GM21786 (cell line): Measurements from ENCODE around the gene DAB2IP.

Source experiments
- ATAC-seq: cut with Tn5 transposase; IDR thresholded peaks from one replicate; pipeline ENCODE4 v1.9.1; 2021; ENCODE audit not compliant: unreplicated experiment

Gene DAB2IP

DNA sequence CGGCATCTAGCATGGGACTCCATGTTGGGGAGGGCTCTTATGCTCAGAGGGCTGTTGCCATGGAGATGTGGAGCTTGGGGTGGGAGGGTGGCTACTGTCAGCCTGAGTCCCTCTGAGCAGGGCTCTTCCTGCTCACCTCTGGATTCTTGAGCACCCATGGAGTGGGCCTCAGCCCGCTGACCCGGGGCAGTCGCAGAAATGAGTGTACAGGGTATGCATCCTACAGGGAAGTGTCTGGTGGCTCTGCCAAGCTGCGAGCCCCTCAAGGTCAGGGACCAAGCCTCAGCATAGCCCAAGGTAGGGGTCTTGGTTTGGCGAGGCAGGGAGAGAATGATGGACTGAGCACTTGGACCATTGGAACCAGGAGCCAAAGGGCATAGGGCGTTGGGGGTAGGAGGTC, 104.1 kb downstream of the DAB2IP start:
- no peak for ATAC-seq

DNA sequence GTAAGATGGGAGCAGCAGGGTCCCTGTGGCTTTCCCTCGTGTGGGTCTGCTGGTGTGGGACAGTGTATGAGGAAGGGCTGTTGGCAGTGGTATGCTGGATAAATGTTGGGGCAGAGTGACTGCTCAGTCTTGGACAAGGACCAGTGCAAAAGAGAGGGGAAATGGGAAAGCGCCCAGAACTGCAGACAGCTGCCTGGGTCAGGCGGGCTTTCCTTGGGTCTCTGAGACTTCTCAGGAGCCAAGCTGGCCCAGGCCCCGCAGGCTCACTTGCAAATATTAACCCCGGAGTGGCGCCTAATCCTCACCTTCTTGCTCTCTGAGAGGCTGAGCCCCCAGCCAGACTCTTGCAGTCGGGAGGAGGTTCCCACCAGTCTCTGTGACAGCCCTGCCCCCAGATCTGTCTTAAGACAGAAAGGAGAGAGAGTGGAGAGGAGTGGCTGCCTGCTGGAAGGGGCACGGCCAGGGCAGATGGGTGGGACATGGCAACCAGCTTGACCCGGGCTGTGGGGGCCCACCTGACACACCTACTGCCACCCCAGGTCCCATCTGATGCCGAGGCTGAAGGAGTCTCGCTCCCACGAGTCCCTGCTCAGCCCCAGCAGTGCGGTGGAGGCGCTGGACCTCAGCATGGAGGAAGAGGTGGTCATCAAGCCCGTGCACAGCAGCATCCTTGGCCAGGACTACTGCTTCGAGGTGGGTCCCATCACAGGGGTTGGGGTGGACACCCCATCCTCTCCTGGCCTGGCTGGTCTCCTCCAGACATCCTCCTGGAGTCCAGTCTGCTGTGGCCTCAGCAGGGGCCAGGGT, 105.2 kb downstream of the DAB2IP start:
- ATAC-seq, result no peak

DNA sequence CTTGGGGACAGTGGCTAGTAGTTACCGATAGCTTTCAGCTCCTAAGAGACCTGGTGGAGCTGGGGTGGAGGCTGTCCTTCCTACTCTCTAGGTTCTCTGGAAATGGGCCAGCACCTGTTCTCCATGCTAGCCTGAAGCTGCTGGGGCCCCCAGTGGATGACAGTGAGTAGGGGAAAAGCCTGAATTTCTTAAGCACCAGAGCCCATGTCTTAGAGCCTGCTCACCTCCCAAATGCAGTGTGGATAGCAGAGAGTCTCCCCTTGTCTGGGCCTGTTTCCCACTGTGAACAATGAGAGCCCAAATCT, 105.8 kb downstream of the DAB2IP start:
- no peak for ATAC-seq

DNA sequence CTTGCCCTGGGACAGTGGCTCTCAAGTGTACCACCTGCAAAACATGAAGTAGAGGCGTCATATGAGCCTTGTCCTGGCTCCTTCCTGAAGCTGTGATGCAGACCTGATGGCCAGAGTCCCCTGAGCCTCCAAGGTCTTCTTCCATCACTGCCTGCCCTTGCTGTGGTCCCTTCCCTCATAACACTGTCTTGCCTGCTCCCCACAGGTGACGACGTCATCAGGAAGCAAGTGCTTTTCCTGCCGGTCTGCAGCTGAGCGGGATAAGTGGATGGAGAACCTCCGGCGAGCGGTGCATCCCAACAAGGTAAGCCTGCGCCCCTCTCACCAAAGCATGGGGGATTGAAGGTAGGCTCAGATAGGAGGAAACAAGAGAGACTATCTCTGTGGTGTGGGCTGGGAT, 107.3 kb downstream of the DAB2IP start:
- ATAC-seq, result no peak

DNA sequence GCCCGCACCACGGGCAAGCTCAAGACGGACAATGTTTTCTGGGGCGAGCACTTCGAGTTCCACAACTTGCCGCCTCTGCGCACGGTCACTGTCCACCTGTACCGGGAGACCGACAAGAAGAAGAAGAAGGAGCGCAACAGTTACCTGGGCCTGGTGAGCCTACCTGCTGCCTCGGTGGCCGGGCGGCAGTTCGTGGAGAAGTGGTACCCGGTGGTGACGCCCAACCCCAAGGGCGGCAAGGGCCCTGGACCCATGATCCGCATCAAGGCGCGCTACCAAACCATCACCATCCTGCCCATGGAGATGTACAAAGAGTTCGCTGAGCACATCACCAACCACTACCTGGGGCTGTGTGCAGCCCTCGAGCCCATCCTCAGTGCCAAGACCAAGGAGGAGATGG, 108.6 kb downstream of the DAB2IP start:
- no peak for ATAC-seq

- no peak for ATAC-seq
Observed at GRCh38 chr9:121760571-121760970, 109.1 kb downstream of the DAB2IP start.

DNA sequence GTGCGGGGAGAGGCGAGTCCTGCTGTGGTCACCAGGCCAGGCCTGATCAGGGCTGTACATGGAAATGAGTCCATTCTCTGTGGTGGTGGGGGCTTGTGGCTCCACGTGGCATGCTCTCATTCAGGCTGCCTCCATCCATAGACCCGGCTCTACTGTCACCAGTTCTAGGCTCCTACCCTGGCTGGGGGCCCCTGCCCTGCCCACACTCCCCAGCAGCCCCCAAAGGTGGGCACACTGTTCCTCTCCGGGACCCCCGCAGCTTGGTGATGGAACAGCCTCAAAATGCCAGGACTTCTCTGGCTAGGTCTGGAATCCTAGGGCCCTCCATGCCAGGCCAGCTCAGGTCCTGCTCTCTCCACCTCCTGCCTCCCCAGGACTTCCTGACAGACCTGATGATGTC, 111.7 kb downstream of the DAB2IP start:
- ATAC-seq, result no peak

GRCh38 chr9:121763561-121764370, 112.3 kb downstream of the DAB2IP start:
- ATAC-seq, result no peak

GRCh38 chr9:121764371-121764730, 112.9 kb downstream of the DAB2IP start:
- no peak for ATAC-seq

- ATAC-seq, result no peak
Observed at GRCh38 chr9:121765021-121765950, 113.9 kb downstream of the DAB2IP start.

- no peak for ATAC-seq
Observed at GRCh38 chr9:121766081-121766683, 114.7 kb downstream of the DAB2IP start.

GRCh38 chr9:121767171-121767769, 115.8 kb downstream of the DAB2IP start:
- no peak for ATAC-seq

DNA sequence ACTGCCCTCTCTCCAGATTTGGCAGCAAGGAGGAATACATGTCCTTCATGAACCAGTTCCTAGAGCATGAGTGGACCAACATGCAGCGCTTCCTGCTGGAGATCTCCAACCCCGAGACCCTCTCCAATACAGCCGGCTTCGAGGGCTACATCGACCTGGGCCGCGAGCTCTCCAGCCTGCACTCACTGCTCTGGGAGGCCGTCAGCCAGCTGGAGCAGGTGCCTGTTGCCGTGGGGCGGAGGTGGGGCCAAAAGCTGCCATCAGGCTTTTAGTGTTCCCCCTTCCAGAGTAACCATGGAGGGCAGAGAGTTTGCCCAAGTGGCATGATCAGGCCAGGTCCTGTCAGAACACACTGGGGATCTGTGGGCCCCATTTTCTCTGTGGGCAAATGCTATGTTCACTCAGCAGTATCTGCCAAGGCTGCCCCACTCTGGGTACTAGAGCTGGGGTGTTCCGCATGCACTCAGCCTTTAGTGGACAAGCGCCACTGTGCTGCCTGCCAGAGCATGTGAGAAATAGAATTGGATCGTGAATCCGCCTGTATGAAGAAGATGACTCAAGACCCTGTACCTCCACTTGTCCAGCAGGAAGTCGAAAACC, 117.1 kb downstream of the DAB2IP start:
- ATAC-seq, result no peak

DNA sequence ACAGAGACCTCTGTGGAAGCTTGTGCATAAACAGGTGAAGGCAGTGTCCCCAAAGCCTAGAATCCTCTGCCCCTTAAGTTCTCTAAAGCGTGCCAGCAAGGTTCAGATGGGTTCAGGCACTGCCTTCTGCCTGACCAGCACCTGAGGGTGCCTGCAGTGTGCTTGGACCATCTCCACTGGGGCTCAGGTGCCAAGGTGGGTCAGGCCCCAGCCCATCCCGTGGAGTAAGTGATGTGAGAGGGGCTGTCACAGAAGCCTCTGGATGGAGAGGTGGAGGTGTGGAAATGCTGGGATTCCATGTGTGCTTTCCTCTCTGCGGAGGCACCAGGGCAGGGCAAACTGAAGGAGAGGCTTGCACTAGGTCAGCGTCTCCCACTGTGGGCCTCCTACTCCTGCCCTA, 118.5 kb downstream of the DAB2IP start:
- no peak for ATAC-seq

- no peak for ATAC-seq
Observed at GRCh38 chr9:121770415-121771273, 119.2 kb downstream of the DAB2IP start.

DNA sequence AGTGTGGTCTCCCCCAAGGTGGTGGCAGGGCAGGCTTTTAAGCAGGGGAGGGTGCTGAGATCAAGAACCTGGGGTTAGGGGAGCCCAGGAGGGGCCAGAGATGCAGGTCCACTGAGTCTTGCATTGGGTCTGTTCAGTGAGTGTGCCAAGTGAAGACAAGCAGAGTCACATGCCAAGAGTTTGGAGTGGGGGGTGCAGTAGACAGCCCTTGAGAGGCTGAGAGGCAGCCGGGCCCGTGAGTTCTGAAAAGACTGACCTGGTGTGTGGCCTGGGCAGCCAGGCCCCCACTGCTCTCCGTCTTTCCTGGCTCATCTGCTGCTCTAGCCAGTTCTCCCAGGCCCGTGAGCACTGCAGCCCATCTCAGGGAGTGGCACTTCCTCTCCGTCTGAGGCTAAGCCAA, 120.0 kb downstream of the DAB2IP start:
- ATAC-seq, result no peak

DNA sequence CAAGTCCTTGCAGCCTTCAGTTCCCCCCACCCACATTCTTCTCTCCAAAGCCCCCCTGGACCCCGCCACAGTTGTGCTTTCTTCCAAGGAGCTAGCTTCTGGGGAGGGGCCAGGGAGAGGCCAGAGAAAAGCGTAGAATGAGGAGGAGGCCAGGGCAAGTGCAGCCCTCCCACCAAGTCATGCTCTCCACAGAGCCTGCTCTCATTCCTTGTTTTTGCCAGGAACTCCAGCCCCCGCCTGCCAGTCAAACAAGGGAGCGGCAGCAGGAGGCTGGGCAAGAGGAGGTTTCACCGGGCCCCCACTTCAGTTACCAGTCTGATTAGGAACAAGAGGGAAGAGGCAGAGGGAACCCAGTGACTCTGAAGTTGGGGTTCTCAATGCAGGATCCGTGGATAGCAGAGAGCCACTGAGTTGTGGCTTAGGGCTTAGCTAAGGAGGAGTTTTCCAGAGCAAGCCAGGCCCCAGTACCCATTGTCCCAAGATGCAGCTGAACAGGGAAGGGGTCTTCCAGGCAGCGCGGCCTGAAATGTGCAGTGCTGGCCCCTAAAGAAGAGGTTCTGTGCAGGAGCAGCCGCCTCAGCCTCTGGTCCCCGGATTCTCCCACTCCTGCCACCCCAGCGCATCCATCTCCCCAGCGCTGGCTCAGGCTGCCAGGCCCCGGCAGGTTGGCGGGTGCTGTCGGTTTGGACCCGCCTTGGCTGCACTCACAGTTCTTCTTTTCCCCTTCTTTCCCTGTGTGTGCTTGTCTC, 120.6 kb downstream of the DAB2IP start:
- ATAC-seq, result no peak

GRCh38 chr9:121772600-121773285, 121.3 kb downstream of the DAB2IP start:
- ATAC-seq, result no peak
